Amniotic epithelial cell (primary cell): ENCODE results near the gene FLT1.

ENCODE experiments used
- DNase-seq: peaks from one replicate; pipeline ENCODE4 v3.0.0-alpha.2; 2010; ENCODE audit warnings: low read depth

FLT1 gene

GRCh38 chr13:28316129-28316528 is 178.8 kb downstream of the FLT1 start:
- no peak for DNase-seq

- DNase-seq, result no peak
These were observed 180.0 kb downstream of the FLT1 start for GRCh38 chr13:28314879-28315278.

GRCh38 chr13:28313579-28313978 is 181.3 kb downstream of the FLT1 start:
- DNase-seq, result peak; percentile 60

- no peak for DNase-seq
These were observed 188.6 kb downstream of the FLT1 start for GRCh38 chr13:28306325-28306724.

GRCh38 chr13:28301839-28302238 is 193.1 kb downstream of the FLT1 start:
- no peak for DNase-seq

GRCh38 chr13:28299916-28300315 is 195.0 kb downstream of the FLT1 start:
- DNase-seq, result no peak

GRCh38 chr13:28297341-28297740 is 197.6 kb downstream of the FLT1 start:
- DNase-seq, result no peak

GRCh38 chr13:28286263-28286662 is 208.7 kb downstream of the FLT1 start:
- no peak for DNase-seq

GRCh38 chr13:28283600-28283999 is 211.3 kb downstream of the FLT1 start:
- DNase-seq, result no peak

- no peak for DNase-seq
These were observed 212.5 kb downstream of the FLT1 start for GRCh38 chr13:28282451-28282850.

GRCh38 chr13:28273919-28274318 is 221.0 kb downstream of the FLT1 start:
- peak; percentile 4 for DNase-seq

GRCh38 chr13:28271056-28271840 is 223.7 kb downstream of the FLT1 start:
- DNase-seq, result peak; percentile 1

GRCh38 chr13:28268800-28269223 is 226.1 kb downstream of the FLT1 start:
- no peak for DNase-seq

GRCh38 chr13:28267497-28267896 is 227.4 kb downstream of the FLT1 start:
- DNase-seq, result no peak

- DNase-seq, result no peak
These were observed 236.5 kb downstream of the FLT1 start for GRCh38 chr13:28258417-28258816.

- no peak for DNase-seq
These were observed 237.6 kb downstream of the FLT1 start for GRCh38 chr13:28257305-28257704.

GRCh38 chr13:28252547-28252946 is 242.4 kb downstream of the FLT1 start:
- DNase-seq, result no peak

- no peak for DNase-seq
These were observed 243.5 kb downstream of the FLT1 start for GRCh38 chr13:28251466-28251865.

- DNase-seq, result no peak
These were observed 244.4 kb downstream of the FLT1 start for GRCh38 chr13:28250542-28250941.
